Karpas-422 (cell line): Measurements from ENCODE around the gene MIEN1. TPM values are rescaled to one million over a fixed set of nuclear protein-coding genes. Genes with fewer than 3 reads are reported as not detected.
"Not testable (repeated sequence)": the region's sequence is repeated elsewhere in the genome, so short reads cannot be mapped to it uniquely, and the experiment has no call there.

ENCODE experiments used
- DNase-seq: peaks from one replicate; pipeline ENCODE4 v3.0.0-alpha.2; 2015
- H2AFZ ChIP-seq: fragments of 200-600 bp; sonication (generic); 2 replicates; pipeline ENCODE4 v1.6.1; 2014; ENCODE audit warnings: antibody characterized with exemption, low read length, mixed read lengths
- H3K27ac ChIP-seq: fragments of 200-600 bp; sonication (generic); 2 replicates; pipeline ENCODE4 v1.5.1; 2014; ENCODE audit warnings: mild to moderate bottlenecking, low read length, moderate library complexity
- H3K27me3 ChIP-seq: fragments of 200-600 bp; sonication (generic); 2 replicates; pipeline ENCODE4 v1.6.1; 2014; ENCODE audit warnings: low read length, mixed read lengths
- H3K36me3 ChIP-seq: fragments of 200-600 bp; sonication (generic); 2 replicates; pipeline ENCODE4 v1.6.1; 2014; ENCODE audit warnings: low read length, mixed read lengths; ENCODE audit not compliant: insufficient read depth
- H3K4me1 ChIP-seq: fragments of 200-600 bp; sonication (generic); 2 replicates; pipeline ENCODE4 v1.6.1; 2014; ENCODE audit warnings: mild to moderate bottlenecking, low read length, mixed read lengths
- H3K4me2 ChIP-seq: fragments of 200-600 bp; sonication (generic); 2 replicates; pipeline ENCODE4 v1.6.1; 2014; ENCODE audit warnings: low read length, low read depth, mild to moderate bottlenecking; ENCODE audit not compliant: poor library complexity, severe bottlenecking
- H3K4me3 ChIP-seq: fragments of 200-600 bp; sonication (generic); 2 replicates; pipeline ENCODE4 v1.5.1; 2014; ENCODE audit warnings: mild to moderate bottlenecking, antibody characterized with exemption, low read length, mixed read lengths
- H3K79me2 ChIP-seq: fragments of 200-600 bp; sonication (generic); 2 replicates; pipeline ENCODE4 v1.6.1; 2014; ENCODE audit warnings: mild to moderate bottlenecking, low read length, mixed read lengths
- H3K9ac ChIP-seq: fragments of 200-600 bp; sonication (generic); 2 replicates; pipeline ENCODE4 v1.6.0; 2014; ENCODE audit warnings: low read length
- H3K9me2 ChIP-seq: fragments of 200-600 bp; sonication (generic), shearing (Covaris generic); replicated peaks from 2 replicates; pipeline ENCODE4 v1.6.0; 2014; ENCODE audit warnings: mild to moderate bottlenecking, low read length, moderate library complexity; ENCODE audit not compliant: insufficient read depth
- H3K9me3 ChIP-seq: fragments of 300-700, 200-600 bp; sonication (generic); 2 replicates; pipeline ENCODE4 v1.6.1; 2014; ENCODE audit warnings: low read length, mixed read lengths
- H4K20me1 ChIP-seq: fragments of 200-600 bp; sonication (generic); 2 replicates; pipeline ENCODE4 v1.6.1; 2014; ENCODE audit warnings: mild to moderate bottlenecking, antibody characterized with exemption, low read length, low read depth; ENCODE audit not compliant: insufficient read depth
- total RNA-seq: library from RNA; depleted of rRNA; stranded (reverse); fragments of >200 nt; shearing (Covaris generic); gene quantifications from 2 replicates; pipeline ENCODE4 v1.2.3, GENCODE V29; 2014; ENCODE audit warnings: low replicate concordance

The MIEN1 gene
- total RNA-seq, 1 experiment from 2014 or later: 77.8 TPM

DNA sequence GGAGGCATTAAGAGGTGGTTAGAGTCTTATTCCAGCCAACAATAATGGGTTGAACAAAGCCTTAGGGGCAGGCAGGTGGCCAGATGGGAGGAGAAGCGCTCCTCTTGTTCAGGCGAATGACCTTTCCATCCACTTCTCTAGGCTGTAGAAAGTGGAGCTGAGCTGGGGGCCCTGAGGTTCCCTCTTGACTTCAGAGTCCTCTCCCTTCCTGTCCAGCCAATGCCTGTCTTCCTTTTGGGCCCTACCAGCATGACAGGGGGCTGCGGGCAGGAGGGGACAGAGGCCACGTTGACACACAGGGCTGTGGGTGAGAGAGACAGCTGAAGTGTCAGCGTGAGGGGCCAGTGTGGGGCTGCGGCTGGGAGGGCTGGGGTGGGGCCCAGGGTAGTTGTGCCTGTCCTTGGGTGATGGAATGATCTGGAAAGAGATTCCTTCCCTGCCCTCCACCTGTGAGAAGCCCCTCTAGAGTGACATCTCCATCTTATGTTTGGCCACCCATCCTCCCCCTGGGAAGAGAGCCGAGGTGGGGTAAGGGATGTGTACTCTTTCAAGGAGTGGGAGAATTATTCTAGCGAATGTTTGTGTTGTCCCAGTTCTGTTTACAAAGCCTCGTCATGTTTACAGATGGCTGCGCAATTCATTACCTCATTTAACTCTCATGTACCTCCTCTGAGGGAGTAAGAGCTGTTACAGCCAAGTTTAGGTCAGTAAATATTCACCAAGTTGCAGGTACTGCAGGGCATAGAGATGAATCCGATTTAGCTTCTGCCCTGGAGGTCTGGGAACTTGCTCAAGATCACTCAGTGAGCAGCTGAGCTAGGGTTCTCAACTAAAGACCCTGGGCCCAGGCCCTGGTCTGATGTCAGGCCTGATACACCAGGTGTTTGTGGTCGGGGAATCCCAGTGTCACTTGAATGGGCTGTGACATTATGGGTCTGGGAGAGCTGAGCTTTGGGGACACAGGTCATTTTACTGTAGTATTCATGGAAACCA is 27.1 kb downstream of the MIEN1 start:
- Histone ChIP-seq H3K4me1 (no peaks in the 10 kb centered on the region), H3K27ac (no peak overlapping the region), H3K36me3 (no peaks in the 10 kb centered on the region), H4K20me1 (no peaks in the 10 kb centered on the region), H2AFZ (no peak overlapping the region), H3K27me3 (no peaks in the 10 kb centered on the region), H3K4me2 (no peak overlapping the region), H3K9me2 (no peaks in the 10 kb centered on the region), H3K79me2 (no peaks in the 10 kb centered on the region), H3K4me3 (no peak overlapping the region), H3K9ac (no peak overlapping the region), H3K9me3 (no peaks in the 10 kb centered on the region)
- no peak for DNase-seq

DNA sequence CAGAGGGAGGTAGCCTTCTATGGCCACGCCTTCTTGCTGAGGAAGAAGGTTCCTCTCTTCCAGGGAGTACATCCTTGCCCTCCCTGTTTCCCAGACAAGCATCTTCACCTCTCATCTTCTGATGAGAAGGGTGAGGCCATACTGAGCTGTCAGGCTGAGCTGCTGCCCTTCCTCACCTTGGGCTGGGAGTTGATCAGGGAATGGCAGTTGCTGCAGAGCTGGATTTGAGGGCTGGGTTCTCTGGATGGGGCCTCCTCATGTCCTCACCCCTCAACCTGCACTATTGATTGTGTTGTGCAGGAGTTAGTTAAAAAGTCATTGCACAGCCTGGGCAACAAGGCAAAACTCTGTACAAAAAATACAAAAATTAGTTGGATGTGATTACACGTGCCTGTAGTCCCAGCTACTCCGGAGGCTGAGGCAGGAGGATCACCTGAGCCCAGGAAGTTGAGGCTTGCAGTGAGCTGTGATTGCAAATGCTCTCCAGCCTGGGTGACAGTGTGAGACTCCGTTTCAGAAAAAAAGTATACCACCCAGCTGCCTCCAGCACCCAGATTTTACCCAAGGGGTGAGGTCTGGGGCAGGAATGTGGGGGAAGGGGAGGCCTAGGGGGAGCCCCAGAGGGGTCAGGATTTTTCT is 28.4 kb downstream of the MIEN1 start:
- Histone ChIP-seq H4K20me1 (no peaks in the 10 kb centered on the region), H3K9me2 (no peaks in the 10 kb centered on the region), H3K27ac (no peak overlapping the region), H3K9me3 (no peaks in the 10 kb centered on the region), H3K36me3 (no peaks in the 10 kb centered on the region), H3K9ac (no peak overlapping the region), H3K4me1 (no peaks in the 10 kb centered on the region), H3K79me2 (no peaks in the 10 kb centered on the region), H2AFZ (no peak overlapping the region), H3K27me3 (no peaks in the 10 kb centered on the region), H3K4me3 (no peak overlapping the region), H3K4me2 (no peak overlapping the region)
- no peak for DNase-seq

DNA sequence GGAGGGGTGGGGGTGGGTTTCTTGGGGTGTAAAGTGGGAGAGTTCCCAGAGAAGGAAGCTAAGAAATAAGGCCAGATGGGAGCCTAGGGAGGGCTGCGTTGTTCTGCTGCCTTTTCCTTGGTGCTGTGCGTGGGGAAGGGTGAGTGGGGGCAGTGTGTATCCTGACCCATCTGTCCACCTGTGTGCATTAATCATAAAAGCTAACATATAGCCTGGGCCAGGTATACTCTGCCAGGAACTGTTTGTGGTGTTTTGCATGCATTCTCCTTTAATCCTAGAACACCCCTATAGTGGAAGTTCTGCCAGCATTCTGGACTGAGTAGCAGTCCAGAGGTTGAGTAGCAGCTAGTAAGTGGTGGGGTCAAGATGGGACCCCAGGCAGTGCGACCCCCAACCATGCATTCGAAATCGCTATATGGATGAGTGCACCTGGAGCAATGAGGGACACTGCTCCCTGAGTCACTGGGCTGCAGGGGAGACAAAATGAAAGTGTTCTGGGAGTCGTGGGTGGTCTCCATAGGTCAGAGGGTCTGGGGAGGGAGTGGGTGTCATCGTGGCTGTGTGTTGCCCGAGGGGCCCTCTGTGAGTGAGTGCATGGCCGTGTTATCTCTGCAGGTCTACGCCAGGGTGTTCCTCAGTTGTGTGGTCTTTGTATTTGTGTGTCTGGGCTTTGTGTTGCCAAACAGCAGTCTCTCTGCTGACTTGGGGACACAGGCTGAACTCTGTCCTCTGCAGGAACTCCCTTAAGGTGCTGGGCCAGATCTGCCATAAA is 29.1 kb downstream of the MIEN1 start:
- H3K4me1 ChIP-seq: no peaks in the 10 kb centered on the region
- no peak overlapping the region for H3K4me2 ChIP-seq
- no peaks in the 10 kb centered on the region for H3K9me2 ChIP-seq
- H3K9me3 ChIP-seq: no peaks in the 10 kb centered on the region
- no peak overlapping the region for H3K4me3 ChIP-seq
- H2AFZ ChIP-seq: no peak overlapping the region
- H3K79me2 ChIP-seq: no peaks in the 10 kb centered on the region
- H3K9ac ChIP-seq: no peak overlapping the region
- DNase-seq: no peak
- H4K20me1 ChIP-seq: no peaks in the 10 kb centered on the region
- H3K27ac ChIP-seq: no peak overlapping the region
- H3K27me3 ChIP-seq: no peaks in the 10 kb centered on the region
- no peaks in the 10 kb centered on the region for H3K36me3 ChIP-seq

DNA sequence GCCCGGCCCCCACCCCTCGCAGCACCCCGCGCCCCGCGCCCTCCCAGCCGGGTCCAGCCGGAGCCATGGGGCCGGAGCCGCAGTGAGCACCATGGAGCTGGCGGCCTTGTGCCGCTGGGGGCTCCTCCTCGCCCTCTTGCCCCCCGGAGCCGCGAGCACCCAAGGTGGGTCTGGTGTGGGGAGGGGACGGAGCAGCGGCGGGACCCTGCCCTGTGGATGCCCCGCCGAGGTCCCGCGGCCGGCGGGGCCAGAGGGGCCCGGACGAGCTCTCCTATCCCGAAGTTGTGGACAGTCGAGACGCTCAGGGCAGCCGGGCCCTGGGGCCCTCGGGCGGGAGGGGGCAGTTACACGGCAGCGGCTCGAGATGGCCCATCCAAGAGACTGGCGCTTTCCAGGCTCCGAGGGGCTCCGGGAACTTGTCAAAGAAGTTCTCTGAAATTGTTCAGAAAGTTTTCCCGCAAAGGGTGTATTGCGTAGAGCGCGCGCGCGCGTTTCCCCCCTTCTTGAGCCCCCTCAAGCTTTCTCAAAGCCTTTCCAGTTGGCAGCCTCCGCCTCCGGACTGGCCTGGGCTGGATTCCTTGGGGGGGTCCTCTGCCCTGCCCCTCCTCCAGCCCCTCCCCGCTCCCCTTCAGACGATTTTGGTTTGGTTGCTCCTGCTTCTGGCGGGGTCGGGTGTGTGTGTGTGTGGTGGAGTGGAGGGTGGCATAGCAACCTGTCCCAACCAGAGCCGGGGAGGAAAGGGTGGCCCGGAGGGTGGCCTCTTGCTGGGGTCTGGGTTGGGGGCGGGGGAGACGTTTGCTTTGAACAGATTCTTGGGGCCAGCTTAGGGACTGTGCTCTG is 30.0 kb downstream of the MIEN1 start:
- H4K20me1 ChIP-seq: no peaks in the 10 kb centered on the region
- no peaks in the 10 kb centered on the region for H3K27me3 ChIP-seq
- H3K4me1 ChIP-seq: no peaks in the 10 kb centered on the region
- H2AFZ ChIP-seq: no peak overlapping the region
- H3K9ac ChIP-seq: no peak overlapping the region
- H3K4me3 ChIP-seq: no peak overlapping the region
- DNase-seq: no peak
- H3K27ac ChIP-seq: no peak overlapping the region
- no peak overlapping the region for H3K4me2 ChIP-seq
- H3K79me2 ChIP-seq: no peaks in the 10 kb centered on the region
- no peaks in the 10 kb centered on the region for H3K9me2 ChIP-seq
- no peaks in the 10 kb centered on the region for H3K36me3 ChIP-seq
- H3K9me3 ChIP-seq: no peaks in the 10 kb centered on the region

DNA sequence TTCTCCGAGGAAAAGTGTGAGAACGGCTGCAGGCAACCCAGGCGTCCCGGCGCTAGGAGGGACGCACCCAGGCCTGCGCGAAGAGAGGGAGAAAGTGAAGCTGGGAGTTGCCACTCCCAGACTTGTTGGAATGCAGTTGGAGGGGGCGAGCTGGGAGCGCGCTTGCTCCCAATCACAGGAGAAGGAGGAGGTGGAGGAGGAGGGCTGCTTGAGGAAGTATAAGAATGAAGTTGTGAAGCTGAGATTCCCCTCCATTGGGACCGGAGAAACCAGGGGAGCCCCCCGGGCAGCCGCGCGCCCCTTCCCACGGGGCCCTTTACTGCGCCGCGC is 30.5 kb downstream of the MIEN1 start, which contains the start of gene ERBB2:
TSS of gene ERBB2 (plus strand) at position 247 of the 330 bp plus-strand sequence. CDS start 175 bp downstream, outside the sequence.
- H3K27ac ChIP-seq: no peak within 1 kb of the TSS
- no peak within 1 kb of the TSS for H2AFZ ChIP-seq
- no peaks in the 10 kb centered on the region for H3K9me2 ChIP-seq
- no peaks in the 10 kb centered on the region for H3K36me3 ChIP-seq
- no peaks in the 10 kb centered on the region for H3K27me3 ChIP-seq
- H3K4me1 ChIP-seq: no peaks in the 10 kb centered on the region
- no peak for DNase-seq
- H3K4me2 ChIP-seq: no peak within 1 kb of the TSS
- H3K9me3 ChIP-seq: no peaks in the 10 kb centered on the region
- no peak within 1 kb of the TSS for H3K4me3 ChIP-seq
- no peaks in the 10 kb centered on the region for H4K20me1 ChIP-seq
- no peak within 1 kb of the TSS for H3K9ac ChIP-seq
- H3K79me2 ChIP-seq: no peaks in the 10 kb centered on the region

DNA sequence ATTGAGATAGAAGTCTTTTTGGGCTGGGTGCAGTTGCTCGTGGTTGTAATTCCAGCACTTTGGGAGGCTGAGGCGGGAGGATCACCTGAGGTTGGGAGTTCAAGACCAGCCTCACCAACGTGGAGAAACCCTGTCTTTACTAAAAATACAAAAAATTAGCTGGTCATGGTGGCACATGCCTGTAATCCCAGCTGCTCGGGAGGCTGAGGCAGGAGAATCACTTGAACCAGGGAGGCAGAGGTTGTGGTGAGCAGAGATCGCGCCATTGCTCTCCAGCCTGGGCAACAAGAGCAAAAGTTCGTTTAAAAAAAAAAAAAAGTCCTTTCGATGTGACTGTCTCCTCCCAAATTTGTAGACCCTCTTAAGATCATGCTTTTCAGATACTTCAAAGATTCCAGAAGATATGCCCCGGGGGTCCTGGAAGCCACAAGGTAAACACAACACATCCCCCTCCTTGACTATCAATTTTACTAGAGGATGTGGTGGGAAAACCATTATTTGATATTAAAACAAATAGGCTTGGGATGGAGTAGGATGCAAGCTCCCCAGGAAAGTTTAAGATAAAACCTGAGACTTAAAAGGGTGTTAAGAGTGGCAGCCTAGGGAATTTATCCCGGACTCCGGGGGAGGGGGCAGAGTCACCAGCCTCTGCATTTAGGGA is 31.0 kb downstream of the MIEN1 start:
- not testable (repeated sequence) for H3K27ac ChIP-seq, H3K9ac ChIP-seq, DNase-seq, H3K4me2 ChIP-seq, H3K36me3 ChIP-seq, H3K4me1 ChIP-seq, H4K20me1 ChIP-seq, H2AFZ ChIP-seq, H3K27me3 ChIP-seq, H3K9me3 ChIP-seq, H3K4me3 ChIP-seq, H3K79me2 ChIP-seq, H3K9me2 ChIP-seq

DNA sequence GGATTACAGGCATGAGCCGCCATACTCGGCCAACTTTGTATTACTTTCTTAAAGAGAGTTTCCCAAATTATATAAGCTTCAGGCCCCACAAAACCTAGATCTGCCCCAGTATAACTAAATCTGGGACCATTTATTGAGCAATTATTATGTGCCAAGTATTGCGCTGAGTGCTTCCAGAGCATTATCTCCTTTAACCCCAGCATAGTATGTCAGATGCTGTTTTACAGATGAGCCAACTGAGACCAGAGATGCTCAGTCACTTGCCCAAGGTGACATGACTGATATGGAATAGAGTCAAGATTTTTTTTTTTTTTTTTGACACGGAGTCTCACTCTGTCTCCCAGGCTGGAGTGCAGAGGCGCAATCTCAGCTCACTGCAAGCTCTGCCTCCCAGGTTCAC is 32.4 kb downstream of the MIEN1 start:
- Histone ChIP-seq H3K27me3 (no peaks in the 10 kb centered on the region), H3K36me3 (no peaks in the 10 kb centered on the region), H4K20me1 (no peaks in the 10 kb centered on the region), H3K4me2 (no peak overlapping the region), H3K9me2 (no peaks in the 10 kb centered on the region), H3K9me3 (no peaks in the 10 kb centered on the region), H3K9ac (no peak overlapping the region), H2AFZ (no peak overlapping the region), H3K4me1 (no peaks in the 10 kb centered on the region), H3K27ac (no peak overlapping the region), H3K79me2 (no peaks in the 10 kb centered on the region), H3K4me3 (no peak overlapping the region)
- no peak for DNase-seq
